Measurements from ENCODE around the gene PROSER2.

DNA sequence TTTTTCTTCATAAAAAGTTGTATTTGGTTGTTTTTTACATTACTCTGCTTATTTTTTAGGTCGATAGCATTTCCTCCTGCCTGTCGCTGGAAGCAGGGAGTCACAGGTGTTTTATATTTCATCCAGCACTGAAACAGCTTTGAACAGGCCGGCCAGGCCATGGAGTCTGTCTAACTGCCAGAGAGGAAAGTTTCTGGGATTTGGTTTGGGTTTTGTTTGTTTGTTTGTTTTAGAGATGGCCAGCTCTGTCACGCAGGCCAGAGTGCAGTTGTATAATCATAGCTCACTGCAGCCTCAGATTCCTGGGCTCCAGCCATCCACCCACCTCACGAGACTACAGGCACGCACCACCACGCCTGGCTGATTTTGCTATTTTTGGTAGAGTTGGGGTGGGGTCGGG, 23.4 kb downstream of the PROSER2 start:
- no peak for TF ChIP-seq ISL1 (CRISPR knock-in tag; IDR thresholded peaks at IDR 0.05)
- TF ChIP-seq, protein P1, sequence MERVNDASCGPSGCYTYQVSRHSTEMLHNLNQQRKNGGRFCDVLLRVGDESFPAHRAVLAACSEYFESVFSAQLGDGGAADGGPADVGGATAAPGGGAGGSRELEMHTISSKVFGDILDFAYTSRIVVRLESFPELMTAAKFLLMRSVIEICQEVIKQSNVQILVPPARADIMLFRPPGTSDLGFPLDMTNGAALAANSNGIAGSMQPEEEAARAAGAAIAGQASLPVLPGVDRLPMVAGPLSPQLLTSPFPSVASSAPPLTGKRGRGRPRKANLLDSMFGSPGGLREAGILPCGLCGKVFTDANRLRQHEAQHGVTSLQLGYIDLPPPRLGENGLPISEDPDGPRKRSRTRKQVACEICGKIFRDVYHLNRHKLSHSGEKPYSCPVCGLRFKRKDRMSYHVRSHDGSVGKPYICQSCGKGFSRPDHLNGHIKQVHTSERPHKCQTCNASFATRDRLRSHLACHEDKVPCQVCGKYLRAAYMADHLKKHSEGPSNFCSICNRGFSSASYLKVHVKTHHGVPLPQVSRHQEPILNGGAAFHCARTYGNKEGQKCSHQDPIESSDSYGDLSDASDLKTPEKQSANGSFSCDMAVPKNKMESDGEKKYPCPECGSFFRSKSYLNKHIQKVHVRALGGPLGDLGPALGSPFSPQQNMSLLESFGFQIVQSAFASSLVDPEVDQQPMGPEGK (CRISPR knock-in tag; IDR thresholded peaks at IDR 0.05; ENCODE audit: borderline replicate concordance): no peak
- TF ChIP-seq ZFP30 (CRISPR knock-in tag; IDR thresholded peaks at IDR 0.05): no peak
